Rectal smooth muscle tissue (tissue), 1 donor: ENCODE data around the gene SLC25A51.
"Not testable (repeated sequence)": the region's sequence is repeated elsewhere in the genome, so short reads cannot be mapped to it uniquely, and the experiment has no call there.

Experiments
- H3K27ac ChIP-seq: one replicate; pipeline ENCODE4 v1.7.0; 2013; ENCODE audit warnings: low read depth, low read length, inconsistent platforms
- H3K27me3 ChIP-seq: one replicate; pipeline ENCODE4 v1.7.0; 2013; ENCODE audit warnings: low read length; ENCODE audit not compliant: control insufficient read depth, insufficient read depth
- H3K36me3 ChIP-seq: one replicate; pipeline ENCODE4 v1.7.0; 2013; ENCODE audit warnings: low read length; ENCODE audit not compliant: control insufficient read depth, insufficient read depth
- H3K4me1 ChIP-seq: one replicate; pipeline ENCODE4 v1.7.0; 2013; ENCODE audit warnings: low read length; ENCODE audit not compliant: control insufficient read depth, insufficient read depth
- H3K4me3 ChIP-seq: one replicate; pipeline ENCODE4 v1.7.0; 2013; ENCODE audit warnings: low read length
- H3K9ac ChIP-seq: one replicate; pipeline ENCODE4 v1.7.0; 2013; ENCODE audit warnings: low read length

The SLC25A51 gene

DNA sequence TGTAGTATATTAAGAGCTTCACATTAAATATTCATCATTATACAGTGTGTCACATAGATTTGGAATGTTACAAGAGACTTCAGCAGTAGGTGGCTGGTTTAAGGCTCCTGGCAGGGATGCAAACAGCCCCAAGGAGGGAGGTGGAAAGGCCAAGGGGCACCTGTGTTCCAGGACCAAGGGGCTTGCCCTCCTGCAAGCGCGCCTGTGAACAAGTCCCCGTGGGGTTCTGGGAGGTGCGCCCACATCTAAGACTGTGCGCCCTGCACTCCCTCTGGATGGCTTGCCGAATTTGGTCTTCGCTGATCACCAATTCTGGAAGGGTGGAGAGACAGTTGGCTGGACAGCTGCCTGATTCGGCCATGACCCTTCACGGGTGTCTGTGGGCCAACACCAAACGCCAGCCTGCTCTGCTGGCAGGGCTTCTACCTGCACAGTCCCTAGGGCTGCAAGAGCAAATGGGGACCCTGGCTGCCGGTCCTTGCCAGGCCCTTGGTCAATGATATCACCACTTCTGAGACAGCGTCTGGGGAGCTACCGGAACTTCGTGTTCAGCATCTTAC, 12.1 kb upstream of the SLC25A51 start:
- H3K27ac ChIP-seq = no peak overlapping the region
- no peaks in the 10 kb centered on the region for H3K4me1 ChIP-seq
- H3K9ac ChIP-seq = no peak overlapping the region
- peaks cover 4% of the 10 kb centered on the region for H3K36me3 ChIP-seq
- no peaks in the 10 kb centered on the region for H3K27me3 ChIP-seq
- H3K4me3 ChIP-seq = no peak overlapping the region

DNA sequence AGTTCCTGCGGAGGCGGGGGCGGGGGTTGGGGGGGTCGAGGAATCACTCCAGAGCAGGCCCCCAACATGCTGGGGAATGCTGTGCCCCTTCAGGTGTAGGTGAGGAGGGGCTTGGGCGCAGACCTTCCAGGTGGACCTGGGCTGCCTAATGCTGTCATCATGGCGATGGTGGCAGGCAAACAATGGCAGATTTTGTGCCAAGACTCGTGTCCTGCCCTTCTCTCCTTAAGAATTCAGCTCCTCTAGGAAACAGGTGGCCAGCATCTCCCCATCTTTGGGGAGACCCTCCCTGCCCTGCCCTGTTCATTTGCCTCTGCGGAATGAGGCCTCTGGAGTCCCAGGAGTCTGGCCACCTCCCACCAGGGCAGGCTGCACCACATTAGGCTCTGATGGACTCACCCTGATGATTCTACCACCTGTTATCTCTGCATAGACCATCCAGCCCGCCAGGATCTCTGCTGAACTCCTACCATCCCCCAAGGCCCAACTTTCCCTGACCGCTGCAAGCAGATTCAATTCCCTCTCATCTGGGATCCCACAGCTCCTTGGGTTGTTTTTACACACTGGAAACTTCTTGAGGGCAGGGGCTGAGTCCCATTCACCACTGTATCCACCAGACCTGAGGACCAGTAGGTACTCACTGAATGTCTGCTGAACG, 10.9 kb upstream of the SLC25A51 start:
- Histone ChIP-seq H3K4me3 (no peak overlapping the region), H3K27ac (no peak overlapping the region), H3K36me3 (peaks cover 4% of the 10 kb centered on the region), H3K4me1 (no peaks in the 10 kb centered on the region), H3K27me3 (no peaks in the 10 kb centered on the region), H3K9ac (no peak overlapping the region)

DNA sequence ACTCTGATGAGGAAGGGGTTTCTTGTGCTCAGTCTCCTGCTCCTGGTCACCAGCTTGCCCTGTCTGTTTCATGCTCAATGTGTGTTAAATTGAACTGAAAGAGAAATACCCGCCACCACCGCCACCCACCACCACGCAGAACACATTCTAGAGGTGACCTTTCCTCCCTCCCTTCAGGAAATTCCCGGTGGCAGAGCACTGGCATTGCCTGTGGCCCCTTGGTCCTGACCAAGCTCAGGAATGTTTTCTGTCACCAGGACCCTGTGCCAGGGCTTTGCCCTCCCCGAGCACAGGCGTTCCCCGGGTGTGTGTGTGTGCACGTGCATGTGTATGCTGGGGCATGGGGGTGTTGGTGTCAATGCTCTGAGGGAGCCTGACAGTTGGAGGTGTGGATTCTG, 10.2 kb upstream of the SLC25A51 start:
- Histone ChIP-seq H3K4me1 (no peaks in the 10 kb centered on the region), H3K4me3 (no peak overlapping the region), H3K9ac (no peak overlapping the region), H3K36me3 (peaks cover 4% of the 10 kb centered on the region), H3K27ac (no peak overlapping the region), H3K27me3 (no peaks in the 10 kb centered on the region)

DNA sequence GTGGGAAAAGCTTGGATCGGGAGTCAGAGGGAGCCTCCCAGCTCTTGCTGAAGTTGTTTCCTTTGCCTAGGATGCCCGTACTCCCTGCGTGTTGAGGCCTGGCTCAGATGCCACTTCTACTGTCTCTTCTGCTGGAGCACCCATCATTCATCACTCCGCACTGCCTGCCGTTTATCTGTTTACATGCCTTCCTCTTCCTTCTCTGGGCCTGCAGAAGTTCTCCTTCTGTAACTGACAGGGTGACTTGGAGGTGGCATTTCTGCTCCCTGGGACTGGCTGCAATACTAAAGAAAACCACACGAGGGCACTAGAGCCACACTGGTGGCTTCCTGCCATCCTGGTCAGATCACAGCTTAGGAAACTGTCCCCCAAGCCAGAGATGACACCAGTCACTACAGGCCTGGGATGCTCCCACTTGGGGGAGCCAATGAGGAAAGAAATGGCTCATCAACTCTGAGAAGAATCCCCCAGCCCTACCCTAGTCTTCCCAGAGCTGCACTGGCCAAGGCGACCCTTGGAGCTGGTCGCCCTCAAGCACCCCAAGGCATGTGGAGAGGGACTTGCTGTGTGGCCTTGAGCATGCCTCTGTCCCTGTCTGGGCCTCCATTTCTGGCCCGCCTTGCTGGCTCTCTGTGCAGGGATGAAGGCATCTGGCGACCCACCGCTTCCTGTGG, 9.7 kb upstream of the SLC25A51 start:
- no peaks in the 10 kb centered on the region for H3K27me3 ChIP-seq
- H3K4me3 ChIP-seq = no peak overlapping the region
- H3K36me3 ChIP-seq = peaks cover 4% of the 10 kb centered on the region
- H3K9ac ChIP-seq = no peak overlapping the region
- H3K27ac ChIP-seq = no peak overlapping the region
- H3K4me1 ChIP-seq = no peaks in the 10 kb centered on the region

DNA sequence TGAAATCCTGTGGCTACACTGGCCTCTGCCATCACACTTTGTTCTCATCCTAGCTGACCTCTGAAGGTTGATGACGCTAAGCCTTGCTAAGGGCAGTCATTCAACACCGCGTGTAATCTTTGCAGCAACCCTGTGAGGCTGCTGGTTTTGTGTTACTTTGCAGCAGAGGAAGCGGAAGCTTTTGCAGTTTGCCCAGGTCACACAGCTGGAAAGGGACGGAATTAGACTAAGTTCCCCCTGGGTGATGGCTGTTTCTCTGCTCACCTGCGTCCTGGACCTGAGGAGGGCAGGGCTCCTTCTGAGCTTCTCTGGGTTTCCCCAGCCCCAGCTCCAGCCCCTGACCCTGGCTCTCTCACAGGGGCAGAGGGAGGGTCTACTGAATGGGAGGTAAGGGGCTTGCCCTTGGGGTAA, 7.3 kb upstream of the SLC25A51 start:
- Histone ChIP-seq H3K4me1 (no peaks in the 10 kb centered on the region), H3K4me3 (no peak overlapping the region), H3K27me3 (no peaks in the 10 kb centered on the region), H3K9ac (no peak overlapping the region), H3K27ac (no peak overlapping the region), H3K36me3 (no peaks in the 10 kb centered on the region)

DNA sequence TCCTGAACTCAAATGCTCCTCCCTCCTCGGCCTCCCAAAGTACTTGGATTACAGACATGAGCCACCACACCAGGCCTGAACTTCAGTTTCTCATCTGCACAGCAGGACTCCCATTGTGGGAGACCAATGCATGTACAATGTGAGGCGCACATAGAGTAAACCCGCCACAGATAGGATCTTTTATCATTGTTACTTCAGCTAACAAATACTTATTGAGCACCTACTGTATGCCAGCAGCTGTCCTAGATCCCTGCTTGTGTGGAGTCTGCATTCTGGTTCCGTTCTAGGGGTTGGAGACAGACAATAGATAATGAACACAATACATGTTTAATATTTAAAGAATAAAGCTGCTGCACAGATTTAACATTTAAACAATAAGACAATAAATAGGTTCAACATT, 6.3 kb upstream of the SLC25A51 start:
- H3K27me3 ChIP-seq = no peaks in the 10 kb centered on the region
- H3K4me1 ChIP-seq = no peaks in the 10 kb centered on the region
- no peak overlapping the region for H3K9ac ChIP-seq
- H3K27ac ChIP-seq = no peak overlapping the region
- H3K4me3 ChIP-seq = no peak overlapping the region
- no peaks in the 10 kb centered on the region for H3K36me3 ChIP-seq

DNA sequence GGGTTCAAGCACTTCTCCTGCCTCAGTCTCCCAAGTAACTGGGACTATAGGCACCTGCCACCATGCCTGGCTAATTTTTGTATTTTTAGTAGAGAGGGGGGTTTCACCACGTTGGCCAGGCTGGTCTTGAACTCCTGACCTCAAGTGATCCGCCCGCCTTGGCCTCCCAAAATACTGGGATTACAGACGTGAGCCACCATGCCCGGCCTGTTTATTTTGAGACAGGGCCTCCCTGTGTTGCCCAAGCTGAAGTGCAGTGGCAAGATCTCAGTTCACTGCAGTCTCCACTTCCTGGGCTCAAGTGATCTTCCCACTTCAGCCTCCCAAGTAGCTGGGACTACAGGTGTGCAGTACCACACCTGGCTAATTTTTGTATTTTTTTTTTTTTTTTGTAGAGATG, 5.9 kb upstream of the SLC25A51 start:
- H3K27me3 ChIP-seq, H3K27ac ChIP-seq, H3K36me3 ChIP-seq, H3K9ac ChIP-seq, H3K4me3 ChIP-seq, H3K4me1 ChIP-seq: not testable (repeated sequence)

DNA sequence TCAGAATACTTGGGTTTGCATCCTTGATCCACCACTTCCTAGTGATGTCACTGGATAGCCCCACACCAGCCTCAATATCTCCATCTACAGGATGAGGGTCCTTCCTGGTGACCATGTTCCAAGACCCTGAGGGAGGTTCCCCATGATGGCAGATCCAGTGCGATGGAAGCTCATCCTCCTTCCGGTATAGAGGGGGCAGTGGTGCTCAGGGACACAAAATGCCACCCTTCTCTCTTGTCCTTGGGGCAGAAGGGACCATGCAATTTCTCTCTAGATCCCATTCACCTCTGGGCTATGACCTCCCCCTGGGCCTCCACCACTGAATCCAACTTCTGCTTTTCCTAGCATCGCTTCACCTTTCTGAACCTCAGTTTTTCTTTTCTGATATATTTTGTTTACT, 5.4 kb upstream of the SLC25A51 start:
- peaks cover 3% of the 10 kb centered on the region for H3K4me1 ChIP-seq
- no peak overlapping the region for H3K4me3 ChIP-seq
- H3K27ac ChIP-seq = no peak overlapping the region

DNA sequence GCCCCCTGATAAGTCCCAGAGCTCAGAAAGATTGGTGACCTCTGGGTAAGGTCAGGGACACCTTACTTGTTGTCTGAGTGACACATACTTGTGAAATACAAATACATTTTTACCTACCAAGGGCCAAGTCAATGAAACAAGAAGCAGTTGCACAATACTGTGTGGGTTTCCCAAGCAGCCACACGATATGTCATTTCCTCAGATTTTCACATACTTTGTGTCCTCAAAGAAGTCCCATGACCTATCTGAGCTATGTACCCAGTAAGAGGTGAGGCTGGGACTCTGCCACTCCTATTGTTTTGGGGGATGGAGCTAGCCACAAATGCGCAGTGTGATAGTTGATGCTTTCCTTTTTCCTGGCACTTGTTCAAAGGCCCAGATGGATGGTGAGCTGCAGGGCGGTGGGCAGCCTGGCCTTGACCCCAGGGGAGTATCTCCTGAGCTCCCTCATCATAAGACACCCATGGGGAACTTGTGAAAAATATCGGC, 4.8 kb upstream of the SLC25A51 start:
- no peak overlapping the region for H3K9ac ChIP-seq
- H3K4me3 ChIP-seq = no peak overlapping the region
- no peaks in the 10 kb centered on the region for H3K36me3 ChIP-seq
- no peak overlapping the region for H3K27ac ChIP-seq
- no peaks in the 10 kb centered on the region for H3K27me3 ChIP-seq
- H3K4me1 ChIP-seq = peaks cover 3% of the 10 kb centered on the region

More for the DNA sequence above, 5.4 kb upstream of the SLC25A51 start:
- no peak overlapping the region for H3K9ac ChIP-seq
- no peaks in the 10 kb centered on the region for H3K36me3 ChIP-seq
- no peaks in the 10 kb centered on the region for H3K27me3 ChIP-seq

DNA sequence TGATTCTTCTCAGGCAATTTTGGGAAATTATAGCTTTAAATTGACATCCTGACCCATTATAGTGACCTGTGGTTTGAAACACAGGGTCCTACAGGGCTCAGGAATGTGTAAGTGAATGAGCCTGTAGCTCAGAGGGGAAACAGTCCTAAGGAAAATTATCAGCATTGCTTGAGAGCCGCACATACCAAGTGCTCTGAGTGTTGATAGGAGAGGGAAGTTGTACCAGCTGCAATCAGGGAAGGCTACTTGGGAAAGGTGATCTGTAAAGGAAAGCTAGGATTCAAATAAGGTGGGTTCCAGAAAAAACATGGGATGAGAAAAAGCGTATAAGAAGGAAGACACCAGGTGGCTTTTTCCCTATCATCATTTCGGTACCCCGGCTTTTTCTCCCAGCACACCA, 4.4 kb upstream of the SLC25A51 start:
- no peak overlapping the region for H3K27ac ChIP-seq
- no peak overlapping the region for H3K4me3 ChIP-seq
- H3K4me1 ChIP-seq = peaks cover 4% of the 10 kb centered on the region

DNA sequence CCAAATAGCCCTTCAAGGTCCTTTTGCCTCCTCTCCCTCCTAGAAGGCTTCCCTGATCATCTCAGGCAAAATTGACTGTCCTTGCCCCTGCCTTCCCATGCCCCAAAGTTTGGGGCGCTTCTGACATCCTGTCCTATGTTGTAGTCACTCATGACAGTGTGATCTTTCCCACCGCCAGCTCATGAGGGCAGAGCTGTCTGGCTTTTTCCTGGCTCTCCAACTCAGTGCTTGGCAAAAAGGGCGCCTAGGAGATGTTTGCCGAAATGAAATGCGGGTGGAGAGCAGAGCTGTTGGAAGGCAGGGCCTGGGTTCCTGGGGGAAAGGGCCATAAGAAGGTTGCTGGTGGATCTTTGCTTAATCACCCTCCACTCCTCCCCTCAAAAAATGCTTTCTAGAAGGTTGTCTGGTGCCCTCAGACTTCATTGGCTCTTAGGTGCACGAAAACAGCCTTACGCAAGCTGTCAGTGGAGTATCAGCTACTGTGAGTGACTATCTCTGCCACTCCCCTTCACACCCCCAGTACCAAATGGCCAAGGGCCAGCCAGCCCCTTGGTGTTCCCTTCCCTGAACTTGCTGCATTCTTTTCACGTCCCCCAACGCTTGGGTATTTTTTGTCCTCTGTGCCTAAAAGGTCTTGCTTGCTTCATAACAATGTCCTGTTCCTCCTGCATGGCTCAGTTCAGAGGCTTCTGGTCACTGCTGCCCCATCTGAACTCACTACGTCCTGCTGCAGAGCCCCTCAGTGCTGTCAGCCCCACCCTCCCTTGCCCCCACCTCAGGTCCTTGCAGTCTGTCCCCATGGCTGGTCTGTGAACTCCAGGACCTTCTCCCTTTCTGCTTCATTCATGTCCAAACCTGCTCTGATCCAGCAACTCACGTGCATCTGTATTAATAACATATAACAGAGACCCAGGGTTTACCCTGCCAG, 2.6 kb upstream of the SLC25A51 start:
- peaks cover 13% of the 10 kb centered on the region for H3K4me1 ChIP-seq
- H3K9ac ChIP-seq = no peak overlapping the region
- H3K36me3 ChIP-seq = no peaks in the 10 kb centered on the region
- H3K27me3 ChIP-seq = no peaks in the 10 kb centered on the region
- no peak overlapping the region for H3K27ac ChIP-seq
- H3K4me3 ChIP-seq = no peak overlapping the region

More for the DNA sequence above, 4.4 kb upstream of the SLC25A51 start:
- H3K36me3 ChIP-seq = no peaks in the 10 kb centered on the region
- no peak overlapping the region for H3K9ac ChIP-seq
- H3K27me3 ChIP-seq = no peaks in the 10 kb centered on the region

DNA sequence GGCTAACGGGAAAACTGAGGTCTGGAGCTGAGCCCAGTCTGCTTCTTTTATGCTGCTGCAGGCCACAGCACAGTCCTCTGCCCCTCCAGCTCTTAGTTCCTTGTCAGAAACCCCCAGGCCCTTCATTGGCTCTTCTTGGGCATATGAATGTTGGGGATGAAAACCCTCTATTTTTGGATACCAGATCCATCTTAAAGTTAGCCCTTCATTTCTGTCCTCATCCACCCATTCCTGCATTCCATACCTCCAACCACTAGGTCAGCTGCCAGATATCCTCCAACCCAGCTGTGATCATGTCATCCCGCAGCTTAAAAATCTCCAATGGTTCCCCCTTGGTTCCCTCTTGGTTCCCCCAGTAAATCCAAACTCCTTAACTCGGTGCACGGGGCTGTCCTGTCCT, 1.8 kb upstream of the SLC25A51 start:
- peaks cover 13% of the 10 kb centered on the region for H3K4me1 ChIP-seq
- H3K9ac ChIP-seq = no peak overlapping the region
- no peaks in the 10 kb centered on the region for H3K27me3 ChIP-seq
- H3K27ac ChIP-seq = no peak overlapping the region
- H3K36me3 ChIP-seq = no peaks in the 10 kb centered on the region
- no peak overlapping the region for H3K4me3 ChIP-seq
